Measurements from ENCODE around the gene TTC23. TPM values are rescaled to one million over a fixed set of nuclear protein-coding genes. Genes with fewer than 3 reads are reported as not detected.

Gene TTC23
- total RNA-seq, 2 donors from 2014 or later = 6.2 to 26.4 TPM

GRCh38 chr15:99250857-99251841 is 1.8 kb upstream of the TTC23 start, which contains the start of gene LRRC28:
Gene LRRC28 (plus strand): TSS chr15:99251481. CDS start chr15:99255958, 4,477 bp downstream.
- Histone ChIP-seq H3K4me1 (peaks cover 56% of the 10 kb centered on the region), H3K36me3 (replicated peaks in 1 of 2; ENCODE audit: insufficient read depth in 1 of 2, low read depth in 2 of 2) (no peaks in the 10 kb centered on the region), H3K27ac (peak within 1 kb of the TSS; percentile 86 to 97 (median 92)), H3K4me3 (peak within 1 kb of the TSS; percentile 33 to 82), H3K27me3 (no peaks in the 10 kb centered on the region), H3K9me3 (no peaks in the 10 kb centered on the region)
- intact Hi-C loops (cut with DNase I) = no loop called here
- peak; percentile 86 to 95 (median 93) for TF ChIP-seq POLR2A (IDR thresholded peaks at IDR 0.05)
- peak in 1 of 7 experiments; percentile 1 for TF ChIP-seq CTCF (IDR thresholded peaks at IDR 0.05)
- 0% methylated on average over 41 to 78 of the region's 90 CpGs for WGBS, 2 donors
- ATAC-seq = peak; percentile 95
- peak; percentile 99 for DNase-seq

DNA sequence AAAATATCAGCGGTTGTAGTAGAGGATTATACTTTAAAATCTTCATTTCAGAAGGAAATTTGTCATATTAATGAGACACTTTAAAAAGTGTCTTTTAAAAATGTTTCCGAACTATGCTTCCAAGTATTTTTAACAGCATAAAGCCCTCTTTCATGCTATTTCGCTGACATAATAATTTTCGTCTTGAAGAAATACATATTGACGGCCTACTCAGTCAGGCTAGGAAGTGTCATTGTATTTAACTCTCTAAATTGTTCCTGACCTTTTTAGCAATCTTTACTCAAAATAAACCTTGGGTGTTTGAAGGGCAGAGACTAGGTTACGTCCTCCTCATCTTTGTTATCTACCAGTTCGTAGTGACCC is 1.1 kb upstream of the TTC23 start:
- Histone ChIP-seq H3K4me3 (peak overlapping the region; percentile 33 to 47), H3K27ac (peak overlapping the region; percentile 86 to 97 (median 92))

GRCh38 chr15:99250001-99250400 is 620 bp upstream of the TTC23 start:
- ATAC-seq = no peak
- no peak for DNase-seq
- H3K9me3 ChIP-seq = no peaks in the 10 kb centered on the region
- H3K36me3 ChIP-seq (replicated peaks in 1 of 2; ENCODE audit: insufficient read depth in 1 of 2, low read depth in 2 of 2) = no peaks in the 10 kb centered on the region
- TF ChIP-seq CTCF (IDR thresholded peaks at IDR 0.05) (no peak), POLR2A (IDR thresholded peaks at IDR 0.05) (no peak)
- H3K4me1 ChIP-seq = peaks cover 55% of the 10 kb centered on the region
- peak overlapping the region in 3 of 4 donors; percentile 89 to 97 (median 96) for H3K27ac ChIP-seq
- intact Hi-C loops (cut with DNase I) = no loop called here
- 16 to 18% methylated on average over 4 of the region's 4 CpGs for WGBS, 2 donors
- H3K4me3 ChIP-seq = peak overlapping the region in 1 of 2 donors; percentile 47
- H3K27me3 ChIP-seq = no peaks in the 10 kb centered on the region

More for the DNA sequence above, 1.1 kb upstream of the TTC23 start:
- no peaks in the 10 kb centered on the region for H3K27me3 ChIP-seq
- no peaks in the 10 kb centered on the region for H3K9me3 ChIP-seq
- H3K36me3 ChIP-seq (replicated peaks in 1 of 2; ENCODE audit: insufficient read depth in 1 of 2, low read depth in 2 of 2) = no peaks in the 10 kb centered on the region
- intact Hi-C loops (cut with DNase I) = no loop called here
- DNase-seq = no peak
- ATAC-seq = no peak
- TF ChIP-seq CTCF (IDR thresholded peaks at IDR 0.05) (no peak), POLR2A (IDR thresholded peaks at IDR 0.05) (no peak)
- WGBS, 2 donors = 4 to 7% methylated on average over 7 of the region's 7 CpGs
- H3K4me1 ChIP-seq = peaks cover 56% of the 10 kb centered on the region

GRCh38 chr15:99248000-99248715 is 1.2 kb downstream of the TTC23 start:
- Histone ChIP-seq H3K27ac (no peak overlapping the region), H3K4me3 (no peak overlapping the region), H3K4me1 (peaks cover 36% of the 10 kb centered on the region), H3K9me3 (no peaks in the 10 kb centered on the region), H3K27me3 (no peaks in the 10 kb centered on the region), H3K36me3 (replicated peaks in 1 of 2; ENCODE audit: insufficient read depth in 1 of 2, low read depth in 2 of 2) (no peaks in the 10 kb centered on the region)
- DNase-seq (no peak), ATAC-seq (no peak)
- TF ChIP-seq POLR2A (IDR thresholded peaks at IDR 0.05) (no peak), CTCF (IDR thresholded peaks at IDR 0.05) (no peak)
- 66 to 68% methylated on average over 7 of the region's 7 CpGs for WGBS, 2 donors
- intact Hi-C loops (cut with DNase I) = no loop called here
